Small intestine (tissue), 16 donors: ENCODE results near the gene MMAA. TPM values are rescaled to one million over a fixed set of nuclear protein-coding genes. Genes with fewer than 3 reads are reported as not detected.
"Not testable (repeated sequence)": the region's sequence is repeated elsewhere in the genome, so short reads cannot be mapped to it uniquely, and the experiment has no call there.

Experiments used
- DNase-seq, 2 donors: peaks; one replicate each; pipeline versions ENCODE4 v3.0.0 to v3.0.0-alpha.2; 2013
- FAIRE-seq: peaks from 2 replicates; lab custom pipeline; 2012; peaks lifted over from hg19 to GRCh38; lab: Jason Lieb, UNC
- H3K27ac ChIP-seq, 3 donors: one replicate each; pipeline ENCODE4 v1.5.1; 2013; ENCODE audit warnings: low read length in 2 of 3, mild to moderate bottlenecking in 2 of 3, control low read depth in 1 of 3, inconsistent platforms in 1 of 3, low read depth in 1 of 3, moderate library complexity in 1 of 3
- H3K27me3 ChIP-seq, 3 donors: one replicate each; pipeline ENCODE4 v1.6.1; 2013; ENCODE audit warnings: low read length in 3 of 3, inconsistent platforms in 1 of 3; ENCODE audit not compliant: control insufficient read depth in 3 of 3, insufficient read depth in 3 of 3
- H3K36me3 ChIP-seq, 3 donors: one replicate each; pipeline ENCODE4 v1.6.1; 2013; ENCODE audit warnings: low read length in 3 of 3, inconsistent platforms in 1 of 3, low read depth in 1 of 3, mild to moderate bottlenecking in 1 of 3, moderate library complexity in 1 of 3; ENCODE audit not compliant: control insufficient read depth in 3 of 3, insufficient read depth in 2 of 3
- H3K4me1 ChIP-seq, 3 donors: one replicate each; pipeline ENCODE4 v1.6.1; 2013; ENCODE audit warnings: low read length in 2 of 3, inconsistent platforms in 1 of 3, low read depth in 1 of 3, mild to moderate bottlenecking in 1 of 3, moderate library complexity in 1 of 3; ENCODE audit not compliant: control insufficient read depth in 3 of 3, insufficient read depth in 2 of 3
- H3K4me3 ChIP-seq, 3 donors: one replicate each; pipeline ENCODE4 v1.5.1; 2013; ENCODE audit warnings: low read length in 3 of 3, control low read depth in 1 of 3, inconsistent platforms in 1 of 3, low read depth in 1 of 3, mild to moderate bottlenecking in 1 of 3, moderate library complexity in 1 of 3
- H3K9me3 ChIP-seq, 2 donors: one replicate each; pipeline ENCODE4 v1.6.1; 2013; ENCODE audit warnings: low read depth in 1 of 2, low read length in 1 of 2; ENCODE audit not compliant: control insufficient read depth in 2 of 2, insufficient read depth in 1 of 2
- WGBS, 3 donors: extraction: QIAGEN DNeasy Blood & Tissue Kit; methylation state at CpG; one replicate each; pipeline ENCODE4 v1.1.7; 2013; 5-methylcytosine and 5-hydroxymethylcytosine counted together
- long read RNA-seq, 10 donors: transcript quantifications; one replicate each; lab custom pipeline, GENCODE V29; 2026
- polyA plus RNA-seq, 4 donors: library from polyadenylated mRNA; stranded (reverse) in 3 of 4; unstranded in 1 of 4; fragments of 200-250 nt in 3 of 4; fragments of 120-200 nt in 1 of 4; gene quantifications; one replicate each; pipeline versions ENCODE4 v1.2.1 to v1.2.3, GENCODE V29; 2013
- donor health status: healthy with polysubstance abuse.
- donor health status: control.
- donor health status: control.
- donor health status: Bipolar disorder and iron deficiency.
- donor health status: healthy.

The MMAA gene
- 10 to 100 TPM; 11.9 to 18.3 (median 14.2) TPM for polyA plus RNA-seq
- long read RNA-seq, donor 1, full-length matches to known transcripts, result 7 of 15 reads
- long read RNA-seq, donor 1, partial matches to known transcripts, result 8 of 15 reads
- long read RNA-seq, donor 1, other reads (novel, unspliced or antisense), result 0 of 15 reads
- long read RNA-seq, donor 2, full-length matches to known transcripts, result 2 of 2 reads
- long read RNA-seq, donor 2, partial matches to known transcripts, result 0 of 2 reads
- long read RNA-seq, donor 2, other reads (novel, unspliced or antisense), result 0 of 2 reads
- long read RNA-seq, donor 3, full-length matches to known transcripts, result 1 of 1 reads
- long read RNA-seq, donor 3, partial matches to known transcripts, result 0 of 1 reads
- long read RNA-seq, donor 3, other reads (novel, unspliced or antisense), result 0 of 1 reads
- long read RNA-seq, donor 4, result 0 reads
- long read RNA-seq, donor 5, result 0 reads
- long read RNA-seq, donor 6, full-length matches to known transcripts, result 4 of 4 reads
- long read RNA-seq, donor 6, partial matches to known transcripts, result 0 of 4 reads
- long read RNA-seq, donor 6, other reads (novel, unspliced or antisense), result 0 of 4 reads
- long read RNA-seq, donor 7, result 0 reads
- long read RNA-seq, donor 8, result 0 reads
- long read RNA-seq, donor 9, full-length matches to known transcripts, result 1 of 1 reads
- long read RNA-seq, donor 9, partial matches to known transcripts, result 0 of 1 reads
- long read RNA-seq, donor 9, other reads (novel, unspliced or antisense), result 0 of 1 reads
- long read RNA-seq, donor 10, partial matches to known transcripts, result 0 of 1 reads
- long read RNA-seq, donor 10, other reads (novel, unspliced or antisense), result 0 of 1 reads

DNA sequence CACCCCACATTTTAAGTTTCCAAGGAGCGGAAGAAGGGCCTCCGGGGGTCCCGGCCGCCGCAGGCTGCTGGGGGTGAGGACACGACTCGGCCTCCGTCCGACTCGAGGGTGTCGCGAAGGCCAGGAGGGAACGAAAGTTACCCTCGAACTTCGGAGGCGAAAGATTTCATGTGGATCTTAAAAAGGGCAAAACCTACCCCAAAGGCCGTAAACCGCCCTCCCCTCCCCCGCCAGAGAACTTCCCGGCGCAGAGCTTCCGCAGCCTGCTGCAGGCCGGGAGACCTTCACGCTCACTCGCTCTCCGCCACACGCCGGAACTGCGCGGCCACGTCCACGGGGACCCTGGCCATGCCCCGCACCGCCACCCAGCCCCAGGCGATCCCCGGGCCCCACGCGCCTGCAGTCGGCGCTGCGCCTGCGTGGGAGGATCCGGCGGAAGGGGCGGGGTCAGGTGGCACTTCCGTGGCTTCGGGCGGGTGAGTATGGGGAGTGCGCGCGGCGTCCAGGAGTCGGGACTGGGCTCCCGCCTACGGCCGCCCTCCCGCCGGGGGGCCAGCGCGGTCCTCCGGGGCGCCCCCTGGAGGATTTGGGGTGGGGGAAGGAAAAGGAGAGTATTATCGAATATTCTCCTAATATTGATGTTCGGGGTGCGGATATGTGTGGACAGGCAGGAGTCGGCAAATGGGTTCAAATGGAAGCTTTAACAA, at the start of gene MMAA:
Gene MMAA (plus strand): TSS at position 454 of the 707 bp plus-strand sequence. CDS start 19,755 bp downstream, outside the sequence.
- H3K27ac ChIP-seq, result peak within 1 kb of the TSS; percentile 96 to 99 (median 99)
- H3K36me3 ChIP-seq, result no peaks in the 10 kb centered on the region
- no peaks in the 10 kb centered on the region for H3K27me3 ChIP-seq
- no peaks in the 10 kb centered on the region for H3K9me3 ChIP-seq
- H3K4me1 ChIP-seq, result no peaks in the 10 kb centered on the region
- 0 to 1% (median 0%) methylated on average over 66 of the region's 66 CpGs for WGBS, 3 donors
- no peak for FAIRE-seq
- DNase-seq, result peak; percentile 91 to 97
- H3K4me3 ChIP-seq, result peak within 1 kb of the TSS; percentile 55 to 98 (median 80)

DNA sequence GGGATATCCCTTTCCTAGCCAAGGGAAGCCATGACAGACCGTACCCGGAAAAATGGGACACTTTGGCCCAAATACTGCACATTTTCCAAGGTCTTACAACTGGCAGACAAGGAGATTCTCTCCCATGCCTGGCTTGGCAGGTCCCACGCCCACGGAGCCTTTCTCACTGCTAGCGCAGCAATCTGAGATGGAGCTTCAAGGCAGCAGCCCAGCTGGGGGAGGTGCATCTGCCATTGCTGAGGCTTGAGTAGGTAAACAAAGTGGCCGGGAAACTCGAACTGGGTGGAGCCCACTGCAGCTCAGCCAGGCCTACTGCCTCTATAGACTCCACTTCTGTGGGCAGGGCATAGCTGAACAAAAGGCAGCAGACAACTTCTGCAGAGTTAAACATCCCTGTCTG, 44.6 kb upstream of the MMAA start:
- not testable (repeated sequence) for H3K4me1 ChIP-seq, FAIRE-seq, H3K27ac ChIP-seq, H3K27me3 ChIP-seq, H3K36me3 ChIP-seq, H3K4me3 ChIP-seq, H3K9me3 ChIP-seq, DNase-seq
- WGBS, 3 donors, result 66 to 71% (median 68%) methylated on average over 7 of the region's 7 CpGs

DNA sequence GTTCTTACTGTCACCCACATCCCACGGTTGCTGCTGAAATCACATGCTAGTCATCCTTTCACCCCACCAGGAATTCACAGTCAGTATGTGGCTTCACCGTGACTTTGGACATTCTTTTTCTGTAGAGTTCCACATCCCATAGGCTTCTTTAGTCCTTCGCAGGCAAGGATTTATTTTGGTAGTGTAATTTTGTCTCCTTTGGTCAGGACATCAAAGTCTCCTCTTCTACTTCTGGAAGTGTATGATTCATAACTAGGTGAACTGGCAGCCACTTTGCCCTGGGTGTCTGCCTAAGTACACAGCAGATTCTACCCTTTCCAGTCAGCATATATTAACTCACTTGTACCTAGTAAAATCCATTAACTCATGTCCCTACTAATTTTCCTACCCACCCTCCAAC, 38.3 kb upstream of the MMAA start:
- Histone ChIP-seq H3K9me3 (no peaks in the 10 kb centered on the region), H3K4me1 (no peaks in the 10 kb centered on the region), H3K36me3 (no peaks in the 10 kb centered on the region), H3K4me3 (no peak overlapping the region), H3K27ac (no peak overlapping the region), H3K27me3 (peaks cover 0 to 3% (median 1%) of the 10 kb centered on the region in 3 donors)
- 80 to 83% (median 82%) methylated on average over 3 of the region's 3 CpGs for WGBS, 3 donors
- no peak for FAIRE-seq
- DNase-seq, result no peak

DNA sequence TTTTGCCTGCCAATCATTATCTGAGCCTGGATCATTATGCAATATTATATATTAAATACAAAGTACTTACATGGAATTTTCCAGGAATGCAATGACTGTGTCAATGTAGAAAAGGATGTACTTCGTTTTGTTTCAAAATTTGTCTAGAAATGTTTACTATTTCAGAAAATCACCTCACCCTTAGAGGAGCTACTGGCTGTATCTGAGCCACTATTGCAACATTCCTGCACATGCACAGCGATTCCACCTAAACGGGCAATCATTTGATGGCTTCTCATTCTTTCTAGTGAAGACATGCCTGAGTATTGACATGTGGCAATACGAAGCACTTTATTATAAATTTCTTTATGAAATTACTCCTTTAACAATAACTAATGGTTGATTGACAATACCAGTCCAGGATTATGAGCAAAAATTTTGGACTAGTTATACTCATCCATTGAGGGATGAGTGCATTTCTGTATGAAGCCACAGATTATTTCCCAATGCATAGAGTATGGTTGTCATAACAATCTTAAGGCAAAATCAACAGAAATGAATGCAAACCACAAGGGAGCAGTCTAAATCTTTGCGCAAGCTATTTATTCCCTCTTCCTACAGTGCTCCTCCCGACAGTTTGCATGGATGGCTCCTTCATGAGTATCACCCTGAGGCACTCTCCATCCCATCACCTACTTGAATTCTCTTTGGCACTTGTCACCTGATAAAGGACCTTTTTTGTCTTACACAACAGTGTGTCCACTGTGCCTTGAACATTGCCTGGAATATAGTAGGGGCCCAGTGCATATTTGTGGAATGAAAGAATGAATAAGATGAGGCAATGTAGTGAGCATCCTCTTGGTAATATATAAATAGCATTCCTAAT, 35.8 kb upstream of the MMAA start:
- DNase-seq (no peak), FAIRE-seq (no peak)
- H3K27ac ChIP-seq, result no peak overlapping the region
- H3K4me1 ChIP-seq, result no peaks in the 10 kb centered on the region
- peaks cover 0 to 11% (median 2%) of the 10 kb centered on the region in 3 donors for H3K27me3 ChIP-seq
- H3K4me3 ChIP-seq, result no peak overlapping the region
- no peaks in the 10 kb centered on the region for H3K36me3 ChIP-seq
- WGBS, 3 donors, result 82 to 85% (median 85%) methylated on average over 6 of the region's 6 CpGs
- H3K9me3 ChIP-seq, result no peaks in the 10 kb centered on the region

DNA sequence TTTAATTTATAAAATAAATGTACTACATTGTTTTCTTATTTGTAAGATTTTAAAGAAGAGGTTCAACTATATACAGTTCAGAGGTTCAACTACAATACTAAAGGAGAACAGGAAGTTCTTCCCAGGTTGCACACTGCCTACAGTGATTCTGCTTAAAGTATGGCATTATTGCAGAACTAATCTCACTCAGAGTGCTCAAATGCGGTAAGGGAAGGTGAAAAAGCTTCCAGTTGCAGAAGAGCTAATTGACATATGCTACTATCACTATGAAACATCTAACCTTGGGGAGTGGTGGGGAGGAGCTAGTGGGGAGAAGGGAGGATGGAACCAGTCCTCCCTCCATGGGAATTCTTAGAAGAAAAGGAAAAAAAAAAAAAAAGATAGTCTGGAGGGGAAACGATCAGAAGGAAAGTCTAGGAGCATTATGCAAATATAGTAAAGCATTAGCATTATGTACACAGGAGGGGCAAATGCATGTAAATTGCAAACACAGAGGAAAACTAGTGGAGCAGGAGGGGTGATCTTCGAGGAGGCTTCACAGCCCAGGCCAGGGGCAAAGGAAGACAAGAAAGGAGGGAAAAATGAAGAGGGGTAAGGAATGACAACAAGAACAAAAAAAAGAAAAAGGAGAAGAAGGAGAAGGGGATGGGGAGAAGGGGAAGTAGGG, 32.0 kb upstream of the MMAA start:
- WGBS, 3 donors, result 37 to 52% (median 38%) methylated on average over 3 of the region's 3 CpGs

DNA sequence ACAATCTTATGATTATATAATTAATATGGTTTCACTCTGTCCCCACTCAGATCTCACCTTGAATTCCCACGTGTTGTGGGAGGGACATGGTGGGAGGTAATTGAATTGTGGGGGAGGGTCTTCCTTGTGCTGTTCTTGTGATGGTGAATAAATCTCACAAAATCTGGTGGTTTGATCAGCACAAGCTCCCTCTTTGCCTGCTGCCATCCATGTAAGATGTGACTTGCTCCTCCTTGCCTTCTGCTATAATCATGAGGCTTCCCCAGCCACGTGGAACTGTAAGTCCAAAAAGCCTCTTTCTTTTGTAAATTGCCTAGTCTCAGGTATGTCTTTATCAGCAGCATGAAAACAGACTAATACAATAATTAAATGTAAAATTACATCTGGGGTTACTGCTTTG, 29.8 kb upstream of the MMAA start:
- not testable (repeated sequence) for H3K27ac ChIP-seq, H3K36me3 ChIP-seq, FAIRE-seq, DNase-seq, H3K9me3 ChIP-seq, H3K4me3 ChIP-seq, H3K27me3 ChIP-seq, H3K4me1 ChIP-seq
- WGBS, 3 donors, result 63 to 72% (median 66%) methylated on average over 2 of the region's 2 CpGs

More for the DNA sequence above, 32.0 kb upstream of the MMAA start:
- no peaks in the 10 kb centered on the region for H3K36me3 ChIP-seq
- peaks cover 0 to 3% of the 10 kb centered on the region in 2 donors for H3K9me3 ChIP-seq
- peaks cover 0 to 10% (median 5%) of the 10 kb centered on the region in 3 donors for H3K27me3 ChIP-seq
- no peak overlapping the region for H3K27ac ChIP-seq
- H3K4me3 ChIP-seq, result no peak overlapping the region
- FAIRE-seq (no peak), DNase-seq (no peak)
- no peaks in the 10 kb centered on the region for H3K4me1 ChIP-seq

DNA sequence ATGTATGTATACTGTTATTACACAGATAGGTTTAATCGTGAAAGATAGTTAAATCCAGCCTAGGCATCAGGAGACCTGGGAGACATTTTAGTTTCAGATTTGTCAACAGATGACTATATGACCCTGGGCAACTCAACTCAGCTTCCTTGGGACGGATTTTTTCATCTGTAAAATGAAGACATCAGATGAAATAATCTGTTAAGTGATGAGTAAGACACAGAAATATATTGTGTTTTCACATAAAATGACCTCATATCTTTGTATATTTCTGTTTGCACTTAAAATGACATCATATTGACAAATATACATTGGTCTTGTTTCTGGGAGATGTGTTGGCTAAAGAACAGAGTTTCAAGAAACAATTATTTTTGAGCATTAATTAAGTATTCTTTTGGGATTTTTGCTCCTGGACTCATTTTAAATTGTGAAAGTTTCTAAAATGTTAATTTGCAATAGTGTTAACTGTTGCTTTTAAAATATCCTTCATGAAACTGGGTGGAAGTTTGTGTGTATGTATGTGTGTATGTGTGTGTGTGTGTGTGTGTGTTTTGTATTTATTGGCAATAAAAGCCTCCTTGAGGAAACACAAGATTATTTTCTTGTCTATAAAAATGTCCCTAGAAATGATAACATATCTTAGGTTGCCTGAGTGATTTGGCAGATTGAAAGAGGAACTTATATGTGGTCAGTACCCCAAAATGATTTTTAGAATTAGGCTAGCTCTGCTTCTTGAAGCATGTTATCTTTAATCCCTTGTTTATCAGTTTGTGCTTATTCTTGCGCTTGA, 29.1 kb upstream of the MMAA start:
- 67 to 79% (median 72%) methylated on average over 3 of the region's 3 CpGs for WGBS, 3 donors

More for the DNA sequence above, 29.1 kb upstream of the MMAA start:
- H3K36me3 ChIP-seq, result no peaks in the 10 kb centered on the region
- H3K27ac ChIP-seq, result no peak overlapping the region
- H3K4me3 ChIP-seq, result no peak overlapping the region
- peaks cover 0 to 3% of the 10 kb centered on the region in 2 donors for H3K9me3 ChIP-seq
- no peak for DNase-seq
- peaks cover 0 to 10% (median 5%) of the 10 kb centered on the region in 3 donors for H3K27me3 ChIP-seq
- no peak for FAIRE-seq
- no peaks in the 10 kb centered on the region for H3K4me1 ChIP-seq
